Measurements from ENCODE around the gene GCFC2. TPM values are rescaled to one million over a fixed set of nuclear protein-coding genes. Genes with fewer than 3 reads are reported as not detected.

Gene GCFC2
- total RNA-seq, 1 experiment from 2014 or later, result 20.1 TPM

- H3K4me2 ChIP-seq (ENCODE audit: low read length), result no peak overlapping the region
- no peaks in the 10 kb centered on the region for H3K9me2 ChIP-seq (ENCODE audit: insufficient read depth)
- H3K27ac ChIP-seq (ENCODE audit: low read depth, low read length), result no peak overlapping the region
- no peaks in the 10 kb centered on the region for H4K20me1 ChIP-seq (ENCODE audit: insufficient read depth)
- DNase-seq (ENCODE audit: low read depth, low spot score) (no peak), ATAC-seq (no peak)
- ChIA-PET CTCF (no interaction called here), RAD21 (ENCODE audit: low non-redundant PET in 1 of 2, low total read pairs in 2 of 2, uncharacterized antibody in 2 of 2, unreplicated experiment in 2 of 2) (no interaction called here), POLR2A (no interaction called here)
- H3K9ac ChIP-seq (ENCODE audit: low read length), result no peak overlapping the region
- no peak overlapping the region for H3K4me3 ChIP-seq (replicated peaks in 1 of 2; ENCODE audit: low read depth in 1 of 2, low read length in 2 of 2)
- no peaks in the 10 kb centered on the region for H3K27me3 ChIP-seq (ENCODE audit: insufficient read depth, low read length)
- no peak overlapping the region for H2AFZ ChIP-seq (ENCODE audit: low read depth, low read length, poor library complexity, severe bottlenecking)
- H3K36me3 ChIP-seq (ENCODE audit: control insufficient read depth in 1 of 2, insufficient read depth in 2 of 2, low read length in 2 of 2), result no peaks in the 10 kb centered on the region
- no peaks in the 10 kb centered on the region for H3K79me2 ChIP-seq (ENCODE audit: insufficient read depth, low read length)
- H3K9me3 ChIP-seq (ENCODE audit: control insufficient read depth in 1 of 2, insufficient read depth in 1 of 2, low read depth in 1 of 2, low read length in 2 of 2), result no peaks in the 10 kb centered on the region
- intact Hi-C loops (cut with micrococcal nuclease), result no loop called here
- TF ChIP-seq JUND (IDR thresholded peaks at IDR 0.05) (no peak), RAD21 (IDR thresholded peaks at IDR 0.05; ENCODE audit: low read depth) (no peak), SRF (IDR thresholded peaks at IDR 0.05; ENCODE audit: low read depth) (no peak)
- BruUV-seq (replicated peaks), result no TSS peak
- H3K4me1 ChIP-seq (ENCODE audit: control insufficient read depth in 1 of 2, insufficient read depth in 2 of 2, low read length in 2 of 2), result no peaks in the 10 kb centered on the region
These were observed 40.6 kb upstream of the GCFC2 start for GRCh38 chr2:75751360-75751759.

DNA sequence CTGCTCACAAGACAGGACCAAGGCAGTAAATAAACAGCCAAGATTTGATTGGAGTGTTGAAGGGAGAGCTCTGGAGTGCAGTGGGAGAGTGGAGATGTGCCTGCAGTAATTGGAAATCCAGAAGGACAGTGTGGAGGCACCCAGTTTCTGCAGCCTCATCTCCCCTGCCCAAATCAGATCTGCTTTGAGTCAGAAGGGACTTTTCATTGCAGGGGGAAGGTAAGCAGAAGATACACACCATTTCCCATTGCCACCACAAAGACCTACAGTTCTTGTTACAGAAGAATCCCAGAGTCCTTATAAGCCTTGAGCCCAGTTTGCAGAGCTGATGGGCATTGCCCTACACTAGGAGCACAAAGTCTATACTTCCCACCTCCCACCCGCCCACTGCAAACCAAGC lies 27.2 kb upstream of the GCFC2 start:
- H3K4me3 ChIP-seq (replicated peaks in 1 of 2; ENCODE audit: low read depth in 1 of 2, low read length in 2 of 2), result no peak overlapping the region
- no peaks in the 10 kb centered on the region for H3K36me3 ChIP-seq (ENCODE audit: control insufficient read depth in 1 of 2, insufficient read depth in 2 of 2, low read length in 2 of 2)
- no peak for DNase-seq (ENCODE audit: low read depth, low spot score)
- H4K20me1 ChIP-seq (ENCODE audit: insufficient read depth), result no peaks in the 10 kb centered on the region
- no peaks in the 10 kb centered on the region for H3K27me3 ChIP-seq (ENCODE audit: insufficient read depth, low read length)
- H3K79me2 ChIP-seq (ENCODE audit: insufficient read depth, low read length), result no peaks in the 10 kb centered on the region
- H3K9me3 ChIP-seq (ENCODE audit: control insufficient read depth in 1 of 2, insufficient read depth in 1 of 2, low read depth in 1 of 2, low read length in 2 of 2), result no peaks in the 10 kb centered on the region
- intact Hi-C loops (cut with micrococcal nuclease), result no loop called here
- H3K27ac ChIP-seq (ENCODE audit: low read depth, low read length), result no peak overlapping the region
- H2AFZ ChIP-seq (ENCODE audit: low read depth, low read length, poor library complexity, severe bottlenecking), result no peak overlapping the region
- ChIA-PET CTCF (no interaction called here), POLR2A (interaction anchor here (0.6 kb wide), 1 partner anchor 1205 kb away, joined by 3 read pairs; no protein-coding TSS in a partner anchor), RAD21 (ENCODE audit: low non-redundant PET in 1 of 2, low total read pairs in 2 of 2, uncharacterized antibody in 2 of 2, unreplicated experiment in 2 of 2) (no interaction called here)
- no peak for ATAC-seq
- H3K4me1 ChIP-seq (ENCODE audit: control insufficient read depth in 1 of 2, insufficient read depth in 2 of 2, low read length in 2 of 2), result no peaks in the 10 kb centered on the region
- H3K9ac ChIP-seq (ENCODE audit: low read length), result no peak overlapping the region
- TF ChIP-seq ZBTB33 (IDR thresholded peaks at IDR 0.05; ENCODE audit: extremely low read depth, insufficient replicate concordance, low read length) (no peak), POLR2AphosphoS5 (IDR thresholded peaks at IDR 0.05; ENCODE audit: low read depth, low read length) (no peak), CBX3 (IDR thresholded peaks at IDR 0.05; ENCODE audit: low read depth) (no peak), SIN3A (IDR thresholded peaks at IDR 0.05; ENCODE audit: low read depth) (no peak), MAX (IDR thresholded peaks at IDR 0.05) (no peak), FOSL1 (IDR thresholded peaks at IDR 0.05; ENCODE audit: low read depth) (no peak), EZH2phosphoT487 (IDR thresholded peaks at IDR 0.05; ENCODE audit: borderline replicate concordance) (no peak), TCF7L2 (IDR thresholded peaks at IDR 0.05; ENCODE audit: borderline replicate concordance, extremely low read depth, insufficient read depth, insufficient read length) (no peak), JUND (IDR thresholded peaks at IDR 0.05) (no peak), EZH2 (IDR thresholded peaks at IDR 0.05) (no peak), ELF1 (IDR thresholded peaks at IDR 0.05; ENCODE audit: borderline replicate concordance, low read depth) (no peak), SRF (IDR thresholded peaks at IDR 0.05; ENCODE audit: low read depth) (no peak), EGR1 (IDR thresholded peaks at IDR 0.05; ENCODE audit: low read depth) (no peak), ATF3 (IDR thresholded peaks at IDR 0.05) (no peak), CEBPB (IDR thresholded peaks at IDR 0.05; ENCODE audit: low read depth) (no peak), POLR2A (IDR thresholded peaks at IDR 0.05; ENCODE audit: borderline replicate concordance, extremely low read depth, insufficient read depth, insufficient read length) (no peak)
- BruUV-seq (replicated peaks), result no TSS peak
- no peak overlapping the region for H3K4me2 ChIP-seq (ENCODE audit: low read length)
- H3K9me2 ChIP-seq (ENCODE audit: insufficient read depth), result no peaks in the 10 kb centered on the region

Data from HCT116 (cell line).